ENCODE results near the gene NINJ2. TPM values are rescaled to one million over a fixed set of nuclear protein-coding genes. Genes with fewer than 3 reads are reported as not detected.

Gene NINJ2
- total and polyA plus RNA-seq, 10 of the 15 experiments (the other 5 are each of a cell fraction or from before 2014, with no cell fraction given), result 8.9 to 51.6 (median 21.3) TPM

GRCh38 chr12:627285-627684 is 36.0 kb downstream of the NINJ2 start (continued):
- TF ChIP-seq, protein P1, sequence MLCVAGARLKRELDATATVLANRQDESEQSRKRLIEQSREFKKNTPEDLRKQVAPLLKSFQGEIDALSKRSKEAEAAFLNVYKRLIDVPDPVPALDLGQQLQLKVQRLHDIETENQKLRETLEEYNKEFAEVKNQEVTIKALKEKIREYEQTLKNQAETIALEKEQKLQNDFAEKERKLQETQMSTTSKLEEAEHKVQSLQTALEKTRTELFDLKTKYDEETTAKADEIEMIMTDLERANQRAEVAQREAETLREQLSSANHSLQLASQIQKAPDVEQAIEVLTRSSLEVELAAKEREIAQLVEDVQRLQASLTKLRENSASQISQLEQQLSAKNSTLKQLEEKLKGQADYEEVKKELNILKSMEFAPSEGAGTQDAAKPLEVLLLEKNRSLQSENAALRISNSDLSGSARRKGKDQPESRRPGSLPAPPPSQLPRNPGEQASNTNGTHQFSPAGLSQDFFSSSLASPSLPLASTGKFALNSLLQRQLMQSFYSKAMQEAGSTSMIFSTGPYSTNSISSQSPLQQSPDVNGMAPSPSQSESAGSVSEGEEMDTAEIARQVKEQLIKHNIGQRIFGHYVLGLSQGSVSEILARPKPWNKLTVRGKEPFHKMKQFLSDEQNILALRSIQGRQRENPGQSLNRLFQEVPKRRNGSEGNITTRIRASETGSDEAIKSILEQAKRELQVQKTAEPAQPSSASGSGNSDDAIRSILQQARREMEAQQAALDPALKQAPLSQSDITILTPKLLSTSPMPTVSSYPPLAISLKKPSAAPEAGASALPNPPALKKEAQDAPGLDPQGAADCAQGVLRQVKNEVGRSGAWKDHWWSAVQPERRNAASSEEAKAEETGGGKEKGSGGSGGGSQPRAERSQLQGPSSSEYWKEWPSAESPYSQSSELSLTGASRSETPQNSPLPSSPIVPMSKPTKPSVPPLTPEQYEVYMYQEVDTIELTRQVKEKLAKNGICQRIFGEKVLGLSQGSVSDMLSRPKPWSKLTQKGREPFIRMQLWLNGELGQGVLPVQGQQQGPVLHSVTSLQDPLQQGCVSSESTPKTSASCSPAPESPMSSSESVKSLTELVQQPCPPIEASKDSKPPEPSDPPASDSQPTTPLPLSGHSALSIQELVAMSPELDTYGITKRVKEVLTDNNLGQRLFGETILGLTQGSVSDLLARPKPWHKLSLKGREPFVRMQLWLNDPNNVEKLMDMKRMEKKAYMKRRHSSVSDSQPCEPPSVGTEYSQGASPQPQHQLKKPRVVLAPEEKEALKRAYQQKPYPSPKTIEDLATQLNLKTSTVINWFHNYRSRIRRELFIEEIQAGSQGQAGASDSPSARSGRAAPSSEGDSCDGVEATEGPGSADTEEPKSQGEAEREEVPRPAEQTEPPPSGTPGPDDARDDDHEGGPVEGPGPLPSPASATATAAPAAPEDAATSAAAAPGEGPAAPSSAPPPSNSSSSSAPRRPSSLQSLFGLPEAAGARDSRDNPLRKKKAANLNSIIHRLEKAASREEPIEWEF (IDR thresholded peaks at IDR 0.05; ENCODE audit: insufficient replicate concordance, low read depth, low read length), result no peak
- TF ChIP-seq ETV6 (conservative IDR thresholded peaks at IDR 0.05 in 1 of 2, IDR thresholded peaks at IDR 0.05 in 1 of 2; ENCODE audit: borderline replicate concordance in 1 of 2, low read depth in 1 of 2), result no peak
- TF ChIP-seq TCF3 (IDR thresholded peaks at IDR 0.05; ENCODE audit: borderline replicate concordance, insufficient read depth, low read depth, low read length), result no peak
- TF ChIP-seq HDAC2 (IDR thresholded peaks at IDR 0.05), result no peak
- TF ChIP-seq HSF1 (IDR thresholded peaks at IDR 0.05; ENCODE audit: low read depth, low read length), result no peak

All from GM12878 (cell line).